ENCODE data around the gene ZSWIM5. TPM values are rescaled to one million over a fixed set of nuclear protein-coding genes. Genes with fewer than 3 reads are reported as not detected.
"Not testable (repeated sequence)": the region's sequence is repeated elsewhere in the genome, so short reads cannot be mapped to it uniquely, and the experiment has no call there.

The ZSWIM5 gene
- total RNA-seq, 6 donors from 2014 or later: 2.0 to 6.3 (median 3.2) TPM

GRCh38 chr1:45172764-45173163 is 33.6 kb downstream of the ZSWIM5 start:
- TF ChIP-seq POLR2AphosphoS5 (IDR thresholded peaks at IDR 0.05) (no peak), EP300 (IDR thresholded peaks at IDR 0.05) (no peak), POLR2A (IDR thresholded peaks at IDR 0.05) (no peak), CTCF (IDR thresholded peaks at IDR 0.05) (no peak)
- 78 to 84% methylated on average over 3 of the region's 3 CpGs for WGBS, 2 donors
- no peak for ATAC-seq (ENCODE audit: low FRiP score in 2 of 2)

GRCh38 chr1:45172005-45172404 is 34.4 kb downstream of the ZSWIM5 start:
- no peaks in the 10 kb centered on the region for H3K36me3 ChIP-seq
- H3K9me3 ChIP-seq: no peaks in the 10 kb centered on the region
- H3K4me1 ChIP-seq: peaks cover 0 to 6% (median 4%) of the 10 kb centered on the region in 4 donors
- H3K27me3 ChIP-seq: no peaks in the 10 kb centered on the region
- TF ChIP-seq EP300 (IDR thresholded peaks at IDR 0.05) (no peak), POLR2A (IDR thresholded peaks at IDR 0.05) (no peak), CTCF (IDR thresholded peaks at IDR 0.05) (no peak), POLR2AphosphoS5 (IDR thresholded peaks at IDR 0.05) (no peak)
- DNase-seq: peak in 1 of 2 donors; percentile 32
- H3K27ac ChIP-seq: no peak overlapping the region
- no peak for ATAC-seq (ENCODE audit: low FRiP score in 2 of 2)
- WGBS, 2 donors: 58 to 67% methylated on average over 7 of the region's 7 CpGs
- H3K4me3 ChIP-seq: no peak overlapping the region

More at GRCh38 chr1:45172764-45173163, 33.6 kb downstream of the ZSWIM5 start:
- Histone ChIP-seq H3K27ac (no peak overlapping the region), H3K4me1 (peaks cover 0 to 6% (median 4%) of the 10 kb centered on the region in 4 donors), H3K9me3 (no peaks in the 10 kb centered on the region), H3K4me3 (no peak overlapping the region), H3K27me3 (no peaks in the 10 kb centered on the region), H3K36me3 (no peaks in the 10 kb centered on the region)
- DNase-seq: no peak

GRCh38 chr1:45171575-45171974 is 34.8 kb downstream of the ZSWIM5 start:
- H3K36me3 ChIP-seq: no peaks in the 10 kb centered on the region
- no peak overlapping the region for H3K27ac ChIP-seq
- WGBS, 2 donors: 83 to 91% methylated on average over 1 of the region's 1 CpG
- H3K27me3 ChIP-seq: no peaks in the 10 kb centered on the region
- TF ChIP-seq POLR2A (IDR thresholded peaks at IDR 0.05) (no peak), CTCF (IDR thresholded peaks at IDR 0.05) (no peak), POLR2AphosphoS5 (IDR thresholded peaks at IDR 0.05) (no peak), EP300 (IDR thresholded peaks at IDR 0.05) (no peak)
- H3K4me3 ChIP-seq: no peak overlapping the region
- peaks cover 0 to 6% (median 4%) of the 10 kb centered on the region in 4 donors for H3K4me1 ChIP-seq
- no peak for DNase-seq
- ATAC-seq (ENCODE audit: low FRiP score in 2 of 2): no peak
- no peaks in the 10 kb centered on the region for H3K9me3 ChIP-seq

GRCh38 chr1:45170151-45170742 is 36.2 kb downstream of the ZSWIM5 start:
- WGBS, 2 donors: 94 to 98% methylated on average over 4 of the region's 4 CpGs
- no peak for ATAC-seq (ENCODE audit: low FRiP score in 2 of 2)

GRCh38 chr1:45167947-45168346 is 38.5 kb downstream of the ZSWIM5 start:
- not testable (repeated sequence) for ATAC-seq (ENCODE audit: low FRiP score in 2 of 2); H3K27ac ChIP-seq; H3K4me3 ChIP-seq; H3K9me3 ChIP-seq; H3K36me3 ChIP-seq; H3K4me1 ChIP-seq; H3K27me3 ChIP-seq; DNase-seq
- WGBS, 2 donors: 92 to 96% methylated on average over 6 of the region's 6 CpGs

More at GRCh38 chr1:45170151-45170742, 36.2 kb downstream of the ZSWIM5 start:
- peaks cover 0 to 6% (median 4%) of the 10 kb centered on the region in 4 donors for H3K4me1 ChIP-seq
- no peak for TF ChIP-seq CTCF (IDR thresholded peaks at IDR 0.05)
- no peak for TF ChIP-seq POLR2AphosphoS5 (IDR thresholded peaks at IDR 0.05)
- no peak for TF ChIP-seq EP300 (IDR thresholded peaks at IDR 0.05)
- TF ChIP-seq POLR2A (IDR thresholded peaks at IDR 0.05): no peak
- no peak overlapping the region for H3K4me3 ChIP-seq
- no peak for DNase-seq
- no peaks in the 10 kb centered on the region for H3K36me3 ChIP-seq
- no peaks in the 10 kb centered on the region for H3K27me3 ChIP-seq
- H3K9me3 ChIP-seq: no peaks in the 10 kb centered on the region
- H3K27ac ChIP-seq: no peak overlapping the region

- 100% methylated on average over 1 to 2 of the region's 2 CpGs for WGBS, 2 donors
- not testable (repeated sequence) for DNase-seq
These were observed 42.1 kb downstream of the ZSWIM5 start for GRCh38 chr1:45164307-45164706.

GRCh38 chr1:45163111-45163510 is 43.3 kb downstream of the ZSWIM5 start:
- not testable (repeated sequence) for H3K36me3 ChIP-seq; ATAC-seq (ENCODE audit: low FRiP score in 2 of 2); DNase-seq; H3K9me3 ChIP-seq; H3K4me1 ChIP-seq; H3K4me3 ChIP-seq; H3K27ac ChIP-seq; H3K27me3 ChIP-seq
- 93% methylated on average over 3 of the region's 3 CpGs for WGBS, 2 donors

More at GRCh38 chr1:45164307-45164706, 42.1 kb downstream of the ZSWIM5 start:
- not testable (repeated sequence) for H3K4me1 ChIP-seq; ATAC-seq (ENCODE audit: low FRiP score in 2 of 2); H3K9me3 ChIP-seq; H3K27ac ChIP-seq; H3K27me3 ChIP-seq; H3K4me3 ChIP-seq; H3K36me3 ChIP-seq

- not testable (repeated sequence) for H3K36me3 ChIP-seq
These were observed 44.1 kb downstream of the ZSWIM5 start for GRCh38 chr1:45162041-45163035.

More at GRCh38 chr1:45162041-45163035, 44.1 kb downstream of the ZSWIM5 start:
- H3K27ac ChIP-seq; H3K4me1 ChIP-seq; ATAC-seq (ENCODE audit: low FRiP score in 2 of 2); H3K4me3 ChIP-seq; H3K27me3 ChIP-seq; H3K9me3 ChIP-seq: not testable (repeated sequence)
- peak in 1 of 2 donors; percentile 30 for DNase-seq
- 86 to 87% methylated on average over 14 of the region's 14 CpGs for WGBS, 2 donors

Measured in upper lobe of left lung (tissue), 6 donors.